HepG2 (cell line): ENCODE results near the gene TBCE. TPM values are rescaled to one million over a fixed set of nuclear protein-coding genes. Genes with fewer than 3 reads are reported as not detected.

ENCODE experiments used
- ARNT2 ChIP-seq: sonication (generic); formaldehyde crosslinking; IDR thresholded peaks from 2 replicates; pipeline ENCODE4 v1.8.0; 2022; ENCODE audit warnings: mild to moderate bottlenecking, low read depth, missing genetic modification reagents, moderate library complexity
- CAMTA2 ChIP-seq: sonication (generic); formaldehyde crosslinking; IDR thresholded peaks from 2 replicates; pipeline ENCODE4 v1.4.0; 2020; ENCODE audit warnings: mild to moderate bottlenecking, missing genetic modification reagents, borderline replicate concordance
- HNRNPL ChIP-seq: fragments of 200-400 bp; formaldehyde crosslinking; IDR thresholded peaks from 2 replicates; pipeline ENCODE4 v1.6.1; 2017; ENCODE audit warnings: mild to moderate bottlenecking, low read depth, low read length
- KDM6A ChIP-seq: IDR thresholded peaks from 2 replicates; pipeline ENCODE4 v1.6.1; 2016; ENCODE audit warnings: low read depth
- KLF6 ChIP-seq: IDR thresholded peaks from 2 replicates; pipeline ENCODE4 v1.8.0; 2016; ENCODE audit warnings: missing biosample characterization, missing genetic modification reagents
- KLF9 ChIP-seq: IDR thresholded peaks from 2 replicates; pipeline ENCODE4 v1.6.1; 2016; ENCODE audit warnings: low read depth
- NAIF1 ChIP-seq: sonication (generic); formaldehyde crosslinking; IDR thresholded peaks from 2 replicates; pipeline ENCODE4 v1.5.0; 2020; ENCODE audit warnings: mild to moderate bottlenecking, missing genetic modification reagents, borderline replicate concordance
- RNF2 ChIP-seq: fragments of 450-650 bp; conservative IDR thresholded peaks from 2 replicates; pipeline ENCODE4 v1.6.1; 2016; ENCODE audit warnings: low read depth
- TAF1 ChIP-seq: sonication (generic); formaldehyde crosslinking; IDR thresholded peaks from 2 replicates; pipeline ENCODE4 v1.4.0; 2020; ENCODE audit warnings: missing genetic modification reagents
- TFDP2 ChIP-seq: sonication (generic); formaldehyde crosslinking; IDR thresholded peaks from 2 replicates; pipeline ENCODE4 v1.4.0; 2020; ENCODE audit warnings: missing genetic modification reagents
- ZBTB37 ChIP-seq: sonication (generic); formaldehyde crosslinking; IDR thresholded peaks from 2 replicates; pipeline ENCODE4 v1.4.0; 2020; ENCODE audit warnings: mild to moderate bottlenecking, missing genetic modification reagents
- ZGPAT ChIP-seq: IDR thresholded peaks from 2 replicates; pipeline ENCODE4 v1.6.1; 2016; ENCODE audit warnings: mild to moderate bottlenecking
- ZNF382 ChIP-seq: sonication (generic); formaldehyde crosslinking; IDR thresholded peaks from 2 replicates; pipeline ENCODE4 v1.5.0; 2020; ENCODE audit warnings: missing genetic modification reagents, mild to moderate bottlenecking, borderline replicate concordance
- ZNF580 ChIP-seq: IDR thresholded peaks from 2 replicates; pipeline ENCODE4 v1.6.1; 2016; ENCODE audit warnings: low read depth, borderline replicate concordance
- ZNF589 ChIP-seq: sonication (generic); formaldehyde crosslinking; conservative IDR thresholded peaks from 2 replicates; pipeline ENCODE4 v1.8.0; 2022; ENCODE audit warnings: mild to moderate bottlenecking, moderate library complexity, missing genetic modification reagents
- ZNF616 ChIP-seq: sonication (generic); formaldehyde crosslinking; IDR thresholded peaks from 2 replicates; pipeline ENCODE4 v1.5.0; 2020; ENCODE audit warnings: low read depth, mild to moderate bottlenecking, missing genetic modification reagents
- ZNF687 ChIP-seq: sonication (generic); formaldehyde crosslinking; IDR thresholded peaks from 2 replicates; pipeline ENCODE4 v1.5.1; 2020; ENCODE audit warnings: mild to moderate bottlenecking, missing genetic modification reagents, moderate library complexity
- polyA plus RNA-seq, 8 experiments: library from polyadenylated mRNA; depleted of rRNA in 3 of 8; stranded (reverse) in 7 of 8; unstranded in 1 of 8; fragments of >200 nt; fragmentation: Illumina TruSeq in 4 of 8; extraction: Trizol in 4 of 8; gene quantifications; 2 replicates each; pipeline versions ENCODE4 v1.2.1 to v1.2.3, GENCODE V29; 2011 to 2016; ENCODE audit warnings: low read depth in 4 of 8, missing spikeins in 1 of 8, mixed read lengths in 1 of 8; ENCODE audit not compliant: insufficient read depth in 1 of 8
- total RNA-seq, 5 experiments: library from RNA; depleted of rRNA; stranded (reverse); fragments of >200 nt; fragmentation: Illumina TruSeq; extraction: Trizol; gene quantifications; 2 replicates each; pipeline ENCODE4 v1.2.3, GENCODE V29; 2016; ENCODE audit warnings: low read depth in 1 of 5

The TBCE gene
- total and polyA plus RNA-seq, 2 of the 13 experiments (the other 11 are each of a cell fraction or from before 2014, with no cell fraction given) = 25.6 to 31.1 TPM

- TF ChIP-seq ZNF687 (peak; percentile 89), KLF9 (no peak), TAF1 (CRISPR knock-in tag) (peak; percentile 94), ARNT2 (CRISPR knock-in tag) (0 out of 2 replicates have a peak, but pooled peaks have one; percentile 26), KDM6A (CRISPR knock-in tag) (no peak), CAMTA2 (CRISPR knock-in tag) (0 out of 2 replicates have a peak, but pooled peaks have one; percentile 46), TFDP2 (CRISPR knock-in tag) (no peak; the same call in 1 of the 2 replicates), RNF2 (no peak), ZNF589 (no peak), ZNF382 (CRISPR knock-in tag) (no peak), ZGPAT (CRISPR knock-in tag) (peak; percentile 68; the same call in 1 of the 2 replicates), ZBTB37 (CRISPR knock-in tag) (no peak), ZNF580 (0 out of 2 replicates have a peak, but pooled peaks have one; percentile 47), NAIF1 (CRISPR knock-in tag) (0 out of 2 replicates have a peak, but pooled peaks have one; percentile 41), KLF6 (CRISPR knock-in tag) (peak; percentile 69), HNRNPL (no peak), ZNF616 (peak; percentile 78; the same call in 1 of the 2 replicates)
Measured at GRCh38 chr1:235367000-235367908, at the start of gene TBCE (continued).
